IPS-18a (cell line): Measurements from ENCODE around the gene APRT.

Source experiments
- H3K27ac ChIP-seq: one replicate; pipeline ENCODE4 v1.5.1; 2013; ENCODE audit warnings: low read length
- H3K27me3 ChIP-seq: one replicate; pipeline ENCODE4 v1.6.1; 2013; ENCODE audit warnings: mild to moderate bottlenecking, low read length; ENCODE audit not compliant: control insufficient read depth, insufficient read depth
- H3K36me3 ChIP-seq: one replicate; pipeline ENCODE4 v1.6.1; 2013; ENCODE audit warnings: low read depth, low read length; ENCODE audit not compliant: control insufficient read depth
- H3K4me1 ChIP-seq: one replicate; pipeline ENCODE4 v1.6.1; 2013; ENCODE audit warnings: low read depth, low read length; ENCODE audit not compliant: control insufficient read depth
- H3K4me3 ChIP-seq: one replicate; pipeline ENCODE4 v1.5.1; 2013; ENCODE audit warnings: low read length
- H3K9ac ChIP-seq: one replicate; pipeline ENCODE4 v1.6.1; 2013; ENCODE audit warnings: mild to moderate bottlenecking, low read length, moderate library complexity
- H3K9me3 ChIP-seq: one replicate; pipeline ENCODE4 v1.6.1; 2013; ENCODE audit warnings: low read depth, low read length; ENCODE audit not compliant: control insufficient read depth

APRT gene

GRCh38 chr16:88810166-88810911 lies 1.4 kb downstream of the APRT start:
- Histone ChIP-seq H3K9ac (peak overlapping the region; percentile 93), H3K36me3 (peaks cover 47% of the 10 kb centered on the region), H3K4me3 (peak overlapping the region; percentile 87), H3K27ac (no peak overlapping the region), H3K27me3 (no peaks in the 10 kb centered on the region), H3K4me1 (peaks cover 7% of the 10 kb centered on the region), H3K9me3 (no peaks in the 10 kb centered on the region)

- Histone ChIP-seq H3K27ac (no peak overlapping the region), H3K4me1 (peaks cover 9% of the 10 kb centered on the region), H3K27me3 (no peaks in the 10 kb centered on the region), H3K36me3 (peaks cover 53% of the 10 kb centered on the region), H3K9ac (no peak overlapping the region), H3K9me3 (no peaks in the 10 kb centered on the region), H3K4me3 (no peak overlapping the region)
Measured at GRCh38 chr16:88809676-88810165, 2.0 kb downstream of the APRT start.

- no peak overlapping the region for H3K9ac ChIP-seq
- no peaks in the 10 kb centered on the region for H3K27me3 ChIP-seq
- no peak overlapping the region for H3K4me3 ChIP-seq
- H3K9me3 ChIP-seq = no peaks in the 10 kb centered on the region
- H3K27ac ChIP-seq = no peak overlapping the region
- H3K36me3 ChIP-seq = peaks cover 53% of the 10 kb centered on the region
- H3K4me1 ChIP-seq = peaks cover 11% of the 10 kb centered on the region
Measured at GRCh38 chr16:88809068-88809675, 2.6 kb downstream of the APRT start.

GRCh38 chr16:88807626-88808453 lies 3.9 kb downstream of the APRT start:
- Histone ChIP-seq H3K27me3 (no peaks in the 10 kb centered on the region), H3K9ac (no peak overlapping the region), H3K4me3 (no peak overlapping the region), H3K9me3 (no peaks in the 10 kb centered on the region), H3K4me1 (peaks cover 11% of the 10 kb centered on the region), H3K36me3 (peaks cover 53% of the 10 kb centered on the region), H3K27ac (no peak overlapping the region)

GRCh38 chr16:88807142-88807625 lies 4.5 kb downstream of the APRT start:
- Histone ChIP-seq H3K4me1 (peaks cover 11% of the 10 kb centered on the region), H3K9me3 (no peaks in the 10 kb centered on the region), H3K9ac (no peak overlapping the region), H3K4me3 (no peak overlapping the region), H3K27me3 (no peaks in the 10 kb centered on the region), H3K27ac (no peak overlapping the region), H3K36me3 (peaks cover 53% of the 10 kb centered on the region)

- Histone ChIP-seq H3K9me3 (no peaks in the 10 kb centered on the region), H3K27me3 (no peaks in the 10 kb centered on the region), H3K4me1 (peaks cover 11% of the 10 kb centered on the region), H3K27ac (no peak overlapping the region), H3K9ac (no peak overlapping the region), H3K4me3 (no peak overlapping the region), H3K36me3 (peaks cover 53% of the 10 kb centered on the region)
Measured at GRCh38 chr16:88806491-88807111, 5.1 kb downstream of the APRT start.

- Histone ChIP-seq H3K9ac (no peak overlapping the region), H3K4me1 (peaks cover 11% of the 10 kb centered on the region), H3K9me3 (no peaks in the 10 kb centered on the region), H3K4me3 (no peak overlapping the region), H3K36me3 (peaks cover 53% of the 10 kb centered on the region), H3K27ac (no peak overlapping the region), H3K27me3 (no peaks in the 10 kb centered on the region)
Measured at GRCh38 chr16:88805887-88806393, 5.8 kb downstream of the APRT start.

GRCh38 chr16:88805340-88805715 lies 6.4 kb downstream of the APRT start:
- Histone ChIP-seq H3K4me1 (peaks cover 8% of the 10 kb centered on the region), H3K27me3 (no peaks in the 10 kb centered on the region), H3K9me3 (no peaks in the 10 kb centered on the region), H3K9ac (no peak overlapping the region), H3K27ac (no peak overlapping the region), H3K36me3 (peaks cover 53% of the 10 kb centered on the region), H3K4me3 (no peak overlapping the region)

- Histone ChIP-seq H3K4me3 (peak overlapping the region; percentile 80), H3K9me3 (no peaks in the 10 kb centered on the region), H3K9ac (peak overlapping the region; percentile 76), H3K4me1 (peaks cover 5% of the 10 kb centered on the region), H3K27ac (no peak overlapping the region), H3K27me3 (no peaks in the 10 kb centered on the region), H3K36me3 (peaks cover 50% of the 10 kb centered on the region)
Measured at GRCh38 chr16:88804552-88805339, 7.0 kb downstream of the APRT start.

GRCh38 chr16:88804173-88804551 lies 7.6 kb downstream of the APRT start:
- H3K4me3 ChIP-seq = peak overlapping the region; percentile 80
- peaks cover 44% of the 10 kb centered on the region for H3K36me3 ChIP-seq
- no peaks in the 10 kb centered on the region for H3K27me3 ChIP-seq
- no peak overlapping the region for H3K27ac ChIP-seq
- H3K9me3 ChIP-seq = no peaks in the 10 kb centered on the region
- peaks cover 5% of the 10 kb centered on the region for H3K4me1 ChIP-seq
- H3K9ac ChIP-seq = peak overlapping the region; percentile 76
